HG02610 (cell line): ENCODE data around the gene METTL5.
A peak's percentile ranks its signal among the peaks of the same experiment; 100 is the strongest.
"Not testable (repeated sequence)": the region's sequence is repeated elsewhere in the genome, so short reads cannot be mapped to it uniquely, and the experiment has no call there.

ENCODE experiments used
- ATAC-seq: cut with Tn5 transposase; IDR thresholded peaks from one replicate; pipeline ENCODE4 v1.9.1; 2021; ENCODE audit warnings: mild to moderate bottlenecking, moderate library complexity; ENCODE audit not compliant: unreplicated experiment

The METTL5 gene

GRCh38 chr2:169834401-169834800, 9.7 kb upstream of the METTL5 start:
- no peak for ATAC-seq

- peak; percentile 4 for ATAC-seq
Observed at GRCh38 chr2:169828141-169828811, 3.6 kb upstream of the METTL5 start.

- peak; percentile 83 for ATAC-seq
Observed at GRCh38 chr2:169827272-169828140, 2.8 kb upstream of the METTL5 start, which contains the start of gene UBR3. Gene UBR3, plus strand, starts transcription at chr2:169827454. Its CDS starts 54 bp downstream, at chr2:169827508.

DNA sequence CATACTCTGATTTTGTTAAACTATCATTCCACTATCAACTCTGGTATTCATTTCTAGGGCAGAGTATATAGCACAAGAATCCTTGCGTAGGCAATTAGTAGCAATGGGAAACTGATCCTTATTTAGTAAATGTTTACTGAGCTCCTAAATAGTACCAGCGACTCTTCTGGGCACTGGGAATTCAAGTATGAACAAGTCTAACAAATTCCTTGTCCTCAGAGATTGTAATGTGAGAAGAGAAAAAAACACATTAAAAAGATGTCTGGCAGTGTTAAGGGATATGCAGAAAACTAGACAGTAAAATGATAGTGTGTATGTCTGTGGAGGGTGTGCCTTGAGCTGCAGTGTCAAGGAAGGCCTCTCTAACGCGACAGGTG, 721 bp downstream of the METTL5 start:
- ATAC-seq, result no peak

GRCh38 chr2:169822785-169823392, 1.8 kb downstream of the METTL5 start:
- no peak for ATAC-seq

- ATAC-seq, result no peak
Observed at GRCh38 chr2:169822036-169822435, 2.7 kb downstream of the METTL5 start.

DNA sequence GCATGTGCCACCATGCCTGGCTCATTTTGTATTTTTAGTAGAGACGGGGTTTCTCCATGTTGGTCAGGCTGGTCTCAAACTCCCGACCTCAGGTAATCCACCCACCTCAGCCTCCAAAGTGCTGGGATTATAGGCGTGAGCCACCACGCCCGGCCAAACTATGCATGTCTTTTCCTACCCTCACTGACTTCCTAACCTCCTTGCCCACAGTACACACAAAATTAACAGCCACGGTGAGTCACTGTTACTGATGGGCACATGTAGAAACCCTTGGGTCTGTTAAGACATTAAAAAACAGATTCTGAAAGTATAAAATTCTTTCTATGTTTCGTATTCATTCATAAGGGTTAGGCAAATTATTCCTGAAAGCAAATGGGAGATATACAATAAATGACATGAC, 4.6 kb downstream of the METTL5 start:
- ATAC-seq, result not testable (repeated sequence)

GRCh38 chr2:169819106-169819505, 5.6 kb downstream of the METTL5 start:
- no peak for ATAC-seq

- no peak for ATAC-seq
Observed at GRCh38 chr2:169818241-169818640, 6.5 kb downstream of the METTL5 start.

DNA sequence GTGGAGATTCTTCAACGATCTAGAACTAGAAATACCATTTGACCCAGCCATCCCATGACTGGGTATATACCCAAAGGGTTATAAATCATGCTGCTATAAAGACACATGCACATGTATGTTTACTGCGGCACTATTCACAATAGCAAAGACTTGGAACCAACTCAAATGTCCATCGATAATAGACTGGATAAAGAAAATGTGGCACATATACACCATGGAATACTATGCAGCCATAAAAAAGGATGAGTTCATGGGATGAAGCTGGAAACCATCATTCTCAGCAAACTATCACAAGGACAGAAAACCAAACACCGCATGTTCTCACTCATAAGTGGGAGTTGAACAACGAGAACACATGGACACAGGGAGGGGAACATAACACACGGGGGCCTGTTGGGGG, 7.3 kb downstream of the METTL5 start:
- not testable (repeated sequence) for ATAC-seq

DNA sequence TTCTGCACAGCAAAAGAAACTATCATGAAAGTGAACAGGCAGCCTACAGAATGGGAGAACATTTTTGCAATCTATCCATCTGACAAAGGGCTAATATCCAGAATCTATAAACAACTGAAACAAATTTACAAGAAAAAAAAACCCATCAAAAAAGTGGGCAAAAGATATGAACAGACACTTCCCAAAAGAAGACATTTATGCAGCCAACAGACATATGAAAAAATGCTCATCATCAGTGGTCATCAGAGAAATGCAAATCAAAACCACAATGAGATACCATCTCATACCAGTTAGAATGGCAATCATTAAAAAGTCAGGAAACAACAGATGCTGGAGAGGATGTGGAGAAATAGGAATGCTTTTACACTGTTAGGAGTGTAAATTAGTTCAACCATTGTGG, 7.7 kb downstream of the METTL5 start:
- ATAC-seq, result not testable (repeated sequence)

- ATAC-seq, result no peak
Observed at GRCh38 chr2:169815849-169816248, 8.9 kb downstream of the METTL5 start.

DNA sequence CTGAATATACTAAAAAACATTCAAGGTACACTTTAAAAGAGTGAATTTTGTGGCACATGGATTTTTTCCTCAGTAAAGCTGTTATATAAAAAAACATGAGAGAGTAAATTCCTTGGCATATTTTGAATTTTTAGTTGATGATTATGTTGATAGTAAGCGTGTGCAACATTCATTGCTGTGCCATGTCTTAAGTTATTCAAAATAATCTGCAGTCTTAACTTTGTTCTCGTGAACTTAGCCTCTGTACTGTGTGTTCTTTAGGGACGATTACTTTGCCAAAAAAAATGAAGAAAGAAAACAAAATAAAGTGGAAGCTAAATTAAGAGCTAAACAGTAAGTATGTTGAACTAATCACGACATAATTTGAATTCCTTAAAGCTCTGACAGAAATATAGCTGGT, 16.5 kb downstream of the METTL5 start:
- no peak for ATAC-seq

DNA sequence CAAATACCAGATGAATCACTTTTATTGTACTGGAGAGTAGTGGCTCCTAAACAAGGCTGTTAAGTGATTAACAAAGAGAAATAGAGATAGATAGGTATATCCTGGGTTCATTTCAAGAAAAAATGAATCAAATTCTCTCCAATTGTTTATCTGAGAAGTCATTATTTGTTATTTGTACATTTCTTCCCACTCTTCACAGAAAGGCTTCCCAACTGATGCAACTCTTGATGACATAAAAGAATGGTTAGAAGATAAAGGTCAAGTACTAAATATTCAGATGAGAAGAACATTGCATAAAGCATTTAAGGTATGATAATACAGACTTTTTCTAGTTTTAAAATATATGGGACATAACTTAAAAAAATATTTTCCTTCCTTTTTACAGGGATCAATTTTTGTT, 18.1 kb downstream of the METTL5 start:
- no peak for ATAC-seq

DNA sequence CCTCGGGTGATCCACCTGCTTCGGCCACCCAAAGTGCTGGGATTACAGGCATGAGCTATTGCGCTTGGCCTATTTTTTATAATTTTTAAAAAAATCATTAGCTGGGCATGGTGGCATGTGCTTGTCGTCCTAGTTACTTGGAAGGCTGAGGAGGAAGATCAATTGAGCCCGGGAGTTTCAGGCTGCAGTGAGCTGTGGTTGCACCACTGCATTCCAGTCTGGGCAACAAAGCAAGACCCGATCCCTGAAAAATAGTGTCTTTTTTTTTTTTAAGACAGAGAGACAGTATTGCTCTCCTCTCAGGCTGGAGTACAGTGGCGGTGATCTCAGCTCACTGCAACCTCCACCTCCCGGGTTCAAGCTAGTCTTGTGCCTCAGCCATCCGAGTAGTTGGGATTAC, 21.2 kb downstream of the METTL5 start:
- no peak for ATAC-seq

- ATAC-seq, result peak; percentile 98
Observed at GRCh38 chr2:169798718-169799592, 25.8 kb downstream of the METTL5 start, which contains the start of gene SSB. Gene SSB, plus strand, starts transcription at chr2:169798871. Its CDS starts 2,090 bp downstream, at chr2:169800961.

DNA sequence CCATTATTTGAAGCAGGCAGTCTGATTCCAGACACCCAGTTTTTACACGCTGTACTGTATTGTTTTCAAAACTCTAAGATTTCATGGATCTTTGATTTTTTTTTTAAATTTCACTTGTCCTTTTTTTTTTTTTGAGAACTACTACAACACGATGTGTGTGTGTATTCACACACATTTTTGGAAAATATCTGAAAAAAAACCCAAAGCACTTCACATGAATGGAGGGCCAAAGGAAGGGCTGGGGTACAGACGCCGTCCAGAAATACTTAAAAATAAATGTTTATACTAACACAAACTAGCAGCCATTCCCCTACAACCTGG, 26.3 kb downstream of the METTL5 start:
- no peak for ATAC-seq

DNA sequence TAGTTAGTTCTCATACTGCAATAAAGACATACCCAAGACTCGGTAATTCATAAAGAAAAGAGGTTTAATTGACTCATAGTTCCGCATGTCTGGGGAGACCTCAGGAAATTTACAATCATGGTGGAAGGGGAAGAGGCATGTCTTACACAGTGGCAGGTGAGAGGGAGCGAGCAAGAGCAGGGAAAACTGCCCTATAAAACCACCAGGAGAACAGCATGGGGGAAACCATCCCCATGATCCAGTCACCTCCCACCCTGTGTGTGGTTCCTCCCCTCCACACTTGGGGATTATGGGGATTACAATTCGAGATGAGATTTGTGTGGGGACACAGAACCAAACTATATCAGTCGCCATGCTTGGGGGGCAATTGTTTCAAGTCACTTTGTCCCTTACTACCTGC, 27.1 kb downstream of the METTL5 start:
- no peak for ATAC-seq

DNA sequence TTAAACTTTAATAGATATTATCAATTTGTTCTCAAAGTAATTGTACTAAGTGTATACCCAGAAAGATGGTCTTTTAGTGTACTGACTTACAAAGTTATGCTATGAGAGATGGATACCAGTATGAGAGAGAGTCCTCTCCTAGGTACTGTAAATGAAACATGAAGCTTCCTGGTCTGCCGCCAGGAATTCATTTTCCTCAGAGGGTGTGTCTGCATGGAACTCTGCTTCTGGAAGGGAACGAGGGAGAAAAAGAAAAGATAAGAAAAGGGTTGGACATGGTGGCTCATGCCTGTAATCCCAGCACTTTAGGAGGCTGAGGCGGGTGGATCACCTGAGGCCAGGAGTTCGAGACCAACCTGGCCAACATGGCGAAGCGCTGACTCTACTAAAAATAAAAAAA, 28.3 kb downstream of the METTL5 start:
- ATAC-seq, result no peak

DNA sequence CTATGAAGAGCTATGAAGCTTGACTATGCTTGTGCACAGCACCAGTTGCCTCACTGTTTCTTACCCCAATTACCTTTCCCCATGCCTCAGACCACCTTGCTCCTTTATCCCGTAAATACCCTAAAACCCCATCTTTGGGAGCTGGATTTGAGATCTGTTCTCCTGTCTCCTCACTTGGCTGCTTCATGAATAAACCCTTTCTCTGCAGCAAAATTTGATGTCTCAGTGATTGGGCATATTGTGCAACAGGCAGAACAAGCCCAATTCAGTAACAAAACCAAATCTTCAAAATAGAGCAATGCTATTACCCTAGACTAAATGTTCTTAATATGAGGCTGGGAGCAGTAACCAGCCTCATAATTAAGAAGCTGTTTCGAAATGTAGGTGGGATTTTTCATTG, 29.5 kb downstream of the METTL5 start:
- no peak for ATAC-seq

DNA sequence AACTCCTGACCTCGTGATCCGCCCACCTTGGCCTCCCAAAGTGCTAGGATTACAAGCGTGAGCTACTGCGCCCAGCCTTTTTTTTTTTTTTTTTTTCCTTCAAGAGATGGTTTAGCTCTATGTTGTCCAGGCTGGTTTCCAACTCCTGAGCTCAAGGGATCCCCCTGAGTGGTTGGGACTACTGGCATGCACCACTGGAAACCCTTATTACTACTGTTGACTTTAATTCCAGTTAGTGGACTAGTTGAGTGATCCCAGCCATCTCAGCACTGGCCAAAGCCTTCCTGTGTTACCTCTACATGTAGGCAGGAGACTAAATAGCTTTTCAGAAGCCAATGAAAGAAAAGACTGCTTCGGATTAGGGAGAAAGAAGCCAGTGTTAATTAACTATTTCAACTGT, 34.1 kb downstream of the METTL5 start:
- no peak for ATAC-seq
